MM.1S (cell line): ENCODE results near the gene ATP5F1D.

Experiments used
- EZH2 ChIP-seq: fragments of 300-600 bp; sonication (generic); optimal IDR thresholded peaks from 2 replicates; pipeline ENCODE3; 2017; ENCODE audit warnings: low read depth, mild to moderate bottlenecking, antibody characterized with exemption, low read length, mixed read lengths
- EZH2phosphoT487 ChIP-seq: fragments of 300-600 bp; sonication (generic); IDR thresholded peaks from 2 replicates; pipeline ENCODE4 v1.6.1; 2018; ENCODE audit warnings: antibody characterized with exemption, low read length
- TF ChIP-seq, protein P1 (sequence below): fragments of 300-600 bp; sonication (generic); IDR thresholded peaks from 2 replicates; pipeline ENCODE4 v1.5.1; 2016; ENCODE audit warnings: antibody characterized with exemption, low read length, mixed read lengths

DNA sequence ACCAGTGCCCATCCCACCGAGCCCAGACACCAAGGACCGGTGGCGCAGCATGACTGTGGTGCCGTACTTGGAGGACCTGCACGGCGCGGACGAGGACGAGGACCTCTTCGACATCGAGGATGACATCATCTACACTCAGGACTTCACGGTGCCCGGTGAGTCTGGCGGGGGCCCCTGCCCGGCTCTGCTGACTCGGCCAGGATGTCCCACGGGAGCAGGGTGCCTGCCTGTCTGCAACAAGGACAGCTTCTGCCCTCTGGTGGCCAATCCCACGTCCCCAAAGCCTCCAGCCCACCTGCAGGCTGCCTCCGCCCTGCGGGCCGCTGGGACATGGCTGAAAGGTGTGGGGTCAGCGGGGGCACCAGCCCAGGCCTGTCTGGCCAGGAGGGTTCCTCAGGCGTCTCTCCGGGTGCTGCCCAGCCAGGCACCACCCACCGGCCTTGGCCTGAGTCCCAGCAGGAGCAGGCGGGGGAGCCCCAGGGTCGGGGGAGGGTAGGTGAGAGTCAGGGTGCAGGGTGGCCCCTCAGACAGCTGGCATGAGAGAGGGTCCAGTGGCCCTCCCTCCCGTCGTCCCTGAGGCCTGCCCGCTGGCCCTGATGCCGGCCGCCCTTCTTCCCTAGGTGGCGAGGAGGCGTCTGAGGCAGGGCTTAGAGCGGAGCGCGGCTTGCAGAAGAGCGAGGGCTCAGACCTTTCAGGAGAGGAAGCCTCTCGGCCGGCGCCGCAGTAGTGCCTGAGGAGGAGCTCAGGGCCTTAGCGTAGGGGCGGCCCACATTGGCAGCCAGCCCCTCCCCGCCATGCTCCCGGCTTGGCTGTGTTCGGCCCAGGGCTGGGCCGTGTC lies 18.3 kb upstream of the ATP5F1D start:
- TF ChIP-seq EZH2, result no peak
- TF ChIP-seq, protein P1, sequence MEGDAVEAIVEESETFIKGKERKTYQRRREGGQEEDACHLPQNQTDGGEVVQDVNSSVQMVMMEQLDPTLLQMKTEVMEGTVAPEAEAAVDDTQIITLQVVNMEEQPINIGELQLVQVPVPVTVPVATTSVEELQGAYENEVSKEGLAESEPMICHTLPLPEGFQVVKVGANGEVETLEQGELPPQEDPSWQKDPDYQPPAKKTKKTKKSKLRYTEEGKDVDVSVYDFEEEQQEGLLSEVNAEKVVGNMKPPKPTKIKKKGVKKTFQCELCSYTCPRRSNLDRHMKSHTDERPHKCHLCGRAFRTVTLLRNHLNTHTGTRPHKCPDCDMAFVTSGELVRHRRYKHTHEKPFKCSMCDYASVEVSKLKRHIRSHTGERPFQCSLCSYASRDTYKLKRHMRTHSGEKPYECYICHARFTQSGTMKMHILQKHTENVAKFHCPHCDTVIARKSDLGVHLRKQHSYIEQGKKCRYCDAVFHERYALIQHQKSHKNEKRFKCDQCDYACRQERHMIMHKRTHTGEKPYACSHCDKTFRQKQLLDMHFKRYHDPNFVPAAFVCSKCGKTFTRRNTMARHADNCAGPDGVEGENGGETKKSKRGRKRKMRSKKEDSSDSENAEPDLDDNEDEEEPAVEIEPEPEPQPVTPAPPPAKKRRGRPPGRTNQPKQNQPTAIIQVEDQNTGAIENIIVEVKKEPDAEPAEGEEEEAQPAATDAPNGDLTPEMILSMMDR, result peak; percentile 43
- no peak for TF ChIP-seq EZH2phosphoT487
